DOHH2 (cell line): ENCODE measurements around the gene CES3.
"Not testable (repeated sequence)": the region's sequence is repeated elsewhere in the genome, so short reads cannot be mapped to it uniquely, and the experiment has no call there.

Experiments used
- CTCF ChIP-seq: fragments of 200-600 bp; sonication (generic); IDR thresholded peaks from one replicate; pipeline ENCODE4 v1.5.1; 2014; ENCODE audit warnings: antibody characterized with exemption, mild to moderate bottlenecking, low read depth, low read length; ENCODE audit not compliant: poor library complexity, severe bottlenecking
- EZH2phosphoT487 ChIP-seq: fragments of 200-600 bp; sonication (generic); IDR thresholded peaks from 2 replicates; pipeline ENCODE4 v1.6.1; 2017; ENCODE audit warnings: borderline replicate concordance, mild to moderate bottlenecking, antibody characterized with exemption, low read length, moderate library complexity, mixed read lengths

- TF ChIP-seq CTCF, EZH2phosphoT487: not testable (repeated sequence)
These were observed 16.1 kb upstream of the CES3 start for GRCh38 chr16:66944971-66945370.
